A549 treated with DMSO at 1 μM for 4 hours (cell line): ENCODE measurements around the gene ZBTB24. TPM values are rescaled to one million over a fixed set of nuclear protein-coding genes. Genes with fewer than 3 reads are reported as not detected.

Experiments used
- total RNA-seq: library from RNA; stranded (reverse); fragments of 200-300 nt; extraction: Qiagen RNA extraction; gene quantifications from 5 replicates; pipeline ENCODE4 v1.2.3, GENCODE V29; 2022; ENCODE audit warnings: low read depth

Gene ZBTB24
- total RNA-seq, result 4.1 to 5.0 TPM (median 4.9 TPM) in 5 replicates

GRCh38 chr6:109482905-109483734 lies at the start of gene ZBTB24:
ZBTB24 (minus strand) TSS chr6:109483219; CDS start chr6:109482026, 1,193 bp downstream.

GRCh38 chr6:109455437-109456110 lies 27.4 kb downstream of the ZBTB24 start, which contains the start of gene MICAL1:
MICAL1 (minus strand) TSS chr6:109455772; CDS start chr6:109454196, 1,576 bp downstream.

GRCh38 chr6:109440331-109441068 lies 42.5 kb downstream of the ZBTB24 start, which contains the start of the genes PPIL6 and SMPD2:
PPIL6 (minus strand) TSS chr6:109440628; CDS start chr6:109440590, 38 bp downstream.
SMPD2 (plus strand) TSS chr6:109440724; CDS start chr6:109441122, 398 bp downstream.

Other genes starting within 250 kb of the ZBTB24 start
- 87.3 to 130 TPM (median 110 TPM) in 5 replicates for gene CD164, start 100.8 kb downstream of the ZBTB24 start, total RNA-seq
- gene PPIL6, start 42.6 kb downstream of the ZBTB24 start, total RNA-seq, result 2.2 to 3.3 TPM (median 2.7 TPM) in 5 replicates
- 11.2 to 16.5 TPM (median 15.6 TPM) in 5 replicates for gene SMPD2, start 42.5 kb downstream of the ZBTB24 start, total RNA-seq
- gene MICAL1, start 27.4 kb downstream of the ZBTB24 start, total RNA-seq, result 8.8 to 14.0 TPM (median 13.5 TPM) in 5 replicates
- gene AK9, start 208.0 kb upstream of the ZBTB24 start, total RNA-seq, result 0.94 to 1.8 TPM (median 1.2 TPM) in 5 replicates
- gene FIG4, start 208.1 kb upstream of the ZBTB24 start, total RNA-seq, result 3.9 to 5.0 TPM (median 4.3 TPM) in 5 replicates